ENCODE results near the gene FAM187B.

Gene FAM187B

DNA sequence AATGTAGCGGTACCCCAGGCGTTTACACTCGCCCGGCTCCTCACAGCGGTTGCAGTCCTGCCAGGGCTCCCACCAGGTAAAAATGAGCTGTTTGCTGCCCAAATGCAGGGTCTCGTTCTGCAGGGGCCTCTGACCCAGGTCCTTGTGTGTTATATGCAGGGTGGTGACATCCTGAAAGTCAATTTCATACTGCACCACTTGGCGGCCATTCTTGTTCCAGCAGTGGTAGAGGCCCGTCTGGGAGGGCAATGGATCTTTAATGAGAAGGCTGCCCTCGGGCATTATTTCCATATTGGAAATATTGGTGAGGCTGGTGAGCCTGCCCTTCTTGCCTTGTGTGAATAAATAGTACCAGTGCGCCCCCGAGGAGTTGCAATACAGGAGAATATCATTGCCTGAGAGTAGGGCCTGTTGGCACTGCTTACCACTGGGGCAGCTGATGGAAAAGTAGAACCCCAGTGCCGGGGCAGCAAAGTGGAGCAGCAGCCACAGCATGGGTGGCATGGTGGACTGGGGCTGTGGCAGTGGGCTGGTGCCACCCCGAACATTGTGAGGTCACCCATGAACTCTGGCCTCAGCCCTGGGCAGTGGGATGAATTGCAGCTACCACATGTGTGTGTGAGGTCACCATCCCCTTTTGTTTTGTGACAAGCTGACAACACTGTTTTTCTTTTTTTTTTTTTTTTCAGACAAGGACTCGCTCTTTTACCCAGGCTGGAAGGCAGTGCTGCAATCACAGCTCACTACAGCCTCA lies at the start of gene FAM187B:
Gene FAM187B (minus strand): TSS at position 563 of the 754 bp plus-strand sequence. CDS start 59 bp downstream, at position 504.
- H3K4me3 ChIP-seq (ENCODE audit: low read depth, low read length) = no peak within 1 kb of the TSS

DNA sequence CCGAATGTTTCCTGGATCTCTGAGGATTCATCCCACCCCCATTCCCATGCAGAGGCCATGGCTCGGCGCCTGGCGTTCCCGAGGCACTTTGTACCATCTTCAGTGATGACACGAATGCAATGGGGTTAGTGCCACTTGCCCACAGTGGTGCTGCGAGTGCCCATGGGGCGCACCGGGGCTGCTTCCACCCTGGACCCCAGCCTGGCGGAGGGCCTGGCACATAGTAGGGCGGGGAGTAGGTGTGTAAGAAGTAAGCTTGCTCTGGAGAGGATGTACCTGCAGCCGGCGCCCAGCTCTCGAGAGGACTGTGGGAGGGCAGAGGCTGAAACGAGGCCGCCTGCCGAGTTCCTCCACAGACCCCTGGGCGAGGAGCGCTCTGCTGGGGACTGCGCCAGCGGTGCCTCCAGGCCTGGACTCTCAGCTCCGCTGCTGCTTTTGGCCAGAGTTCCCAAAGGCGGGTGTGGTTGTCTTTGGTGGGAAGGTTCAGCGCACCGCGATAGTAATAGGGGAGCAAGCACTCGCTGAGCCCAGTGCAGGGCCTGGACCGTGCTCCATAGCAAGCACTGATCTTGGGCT lies 48.3 kb upstream of the FAM187B start:
- H3K4me3 ChIP-seq (ENCODE audit: low read depth, low read length) = no peak overlapping the region

DNA sequence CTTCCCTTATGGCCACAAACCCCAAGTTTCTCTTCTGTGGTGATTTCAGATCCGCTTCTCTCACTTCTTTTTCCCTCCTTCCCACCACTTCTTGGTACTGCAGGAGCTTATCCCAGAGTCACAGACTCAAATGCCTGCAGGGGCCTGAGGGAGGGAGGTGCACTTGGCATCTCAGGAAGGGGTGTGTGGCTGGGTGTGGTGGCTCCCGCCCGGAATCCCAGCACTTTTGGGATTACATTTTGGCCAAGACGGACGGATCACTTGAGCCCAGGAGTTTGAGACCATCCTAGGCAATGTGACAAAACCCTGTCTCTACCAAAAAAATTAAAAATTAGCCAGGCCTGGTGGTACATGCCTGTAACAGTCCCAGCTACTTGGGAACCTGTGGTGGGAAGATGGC lies 45.8 kb upstream of the FAM187B start:
- H3K4me3 ChIP-seq (ENCODE audit: low read depth, low read length) = no peak overlapping the region

DNA sequence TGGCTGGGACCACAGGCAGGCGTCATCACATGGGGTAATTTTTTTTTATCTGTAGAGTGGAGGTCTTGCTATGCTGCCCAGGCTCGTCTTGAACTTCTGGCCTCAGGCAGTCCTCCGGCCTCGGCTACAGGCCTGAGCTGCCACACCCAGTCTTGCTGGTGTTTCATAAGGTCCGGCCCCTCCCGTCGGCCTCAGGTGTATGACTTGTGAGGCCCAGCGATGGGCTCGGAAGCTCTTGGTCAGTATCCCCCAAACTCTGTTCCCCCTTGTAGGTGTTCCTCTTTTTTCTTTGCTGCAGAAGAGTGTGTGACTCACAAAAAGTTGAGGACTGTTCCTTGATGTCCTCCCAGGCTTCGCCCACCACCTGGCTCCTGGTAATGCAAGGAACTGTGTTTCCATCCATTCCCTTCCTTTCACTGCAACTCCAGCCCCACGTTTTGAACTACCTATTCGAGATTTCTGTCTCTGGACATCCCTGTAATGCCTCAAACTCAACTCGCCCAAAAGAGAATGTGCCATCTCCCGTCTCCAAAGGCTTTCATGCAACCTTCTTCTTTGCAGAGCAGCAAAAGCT lies 45.2 kb upstream of the FAM187B start:
- no peak overlapping the region for H3K4me3 ChIP-seq (ENCODE audit: low read depth, low read length)

DNA sequence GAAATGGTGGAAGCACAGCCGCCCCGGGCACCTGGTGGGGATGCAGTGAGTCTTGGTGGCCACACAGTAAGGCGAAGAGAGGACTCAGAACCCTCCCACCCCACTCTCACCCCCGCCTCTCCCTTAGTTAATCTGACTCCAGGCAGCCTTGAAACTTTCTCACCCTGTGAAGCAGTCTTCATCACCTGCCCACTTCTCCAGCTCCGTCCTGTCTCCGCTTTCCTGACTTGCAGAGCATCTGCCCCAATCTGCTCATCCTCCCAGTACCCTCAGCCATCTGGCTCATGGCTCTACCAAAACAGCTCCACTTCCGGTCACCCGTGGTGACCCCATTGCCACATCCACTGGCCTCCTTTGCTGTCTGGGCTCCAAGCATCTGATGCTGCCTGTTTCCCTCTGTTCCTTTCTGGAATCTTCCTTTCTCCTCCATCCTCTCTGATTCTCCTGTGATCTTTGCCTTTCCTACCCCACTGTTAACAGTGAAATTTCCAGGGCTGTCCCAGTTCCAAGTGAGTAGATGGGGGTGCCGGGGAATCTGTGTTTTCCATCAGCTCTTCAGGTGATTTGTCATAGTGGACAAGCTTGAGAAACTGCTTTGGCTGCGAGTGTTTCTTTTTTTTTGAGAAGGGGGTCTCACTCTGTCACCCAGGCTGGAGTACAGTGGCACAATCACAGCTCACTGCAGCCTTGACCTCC lies 44.6 kb upstream of the FAM187B start:
- H3K4me3 ChIP-seq (ENCODE audit: low read depth, low read length) = no peak overlapping the region

DNA sequence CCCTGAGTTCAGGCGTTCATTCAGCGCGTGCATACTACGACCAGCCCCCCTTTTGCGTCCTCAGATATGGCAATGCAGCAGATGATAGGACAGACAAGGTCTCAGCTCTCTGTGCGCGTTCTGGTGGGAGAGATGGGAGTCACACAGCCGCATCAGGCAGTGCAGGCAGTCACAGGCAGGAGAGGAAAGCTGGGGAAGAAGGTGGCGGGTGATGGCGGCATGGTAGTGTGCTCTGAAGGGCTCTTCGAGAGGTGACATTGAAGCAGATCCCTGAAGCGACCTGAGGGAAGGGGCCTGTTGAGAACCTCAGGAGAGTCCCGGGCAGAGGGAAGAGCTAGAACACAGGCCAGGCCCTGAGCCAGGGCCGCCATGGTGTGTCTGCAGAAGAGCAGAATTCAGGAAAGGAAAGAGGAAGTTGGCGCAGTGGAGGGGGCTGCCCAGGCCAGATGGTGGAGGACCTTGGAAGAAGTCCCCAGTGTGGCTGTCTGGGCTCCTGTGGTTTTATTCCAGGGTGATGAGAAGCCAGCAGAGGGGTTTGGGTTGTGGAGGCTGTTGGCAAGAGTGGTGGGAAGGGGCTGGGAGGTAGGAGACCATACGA lies 43.7 kb upstream of the FAM187B start:
- no peak overlapping the region for H3K4me3 ChIP-seq (ENCODE audit: low read depth, low read length)

DNA sequence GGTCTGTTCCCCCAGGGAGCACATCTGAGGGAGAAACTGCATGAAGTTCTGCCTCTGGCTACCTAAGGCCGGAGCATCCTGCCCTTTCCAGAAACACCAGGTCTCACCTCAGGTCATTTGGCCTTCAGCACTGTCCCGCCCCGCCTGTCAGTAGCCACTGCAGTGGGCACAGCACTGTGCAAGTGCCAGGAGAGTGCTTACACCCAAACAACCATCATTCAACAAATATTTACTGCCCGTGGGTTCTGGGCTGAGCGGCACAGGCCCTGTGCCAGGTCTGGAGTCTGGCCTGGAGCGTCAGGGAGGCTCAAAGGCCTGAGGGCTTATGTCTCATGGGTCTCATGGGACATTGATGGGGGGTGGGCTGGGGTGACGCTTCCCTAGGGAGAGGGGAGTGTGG lies 43.0 kb upstream of the FAM187B start:
- no peak overlapping the region for H3K4me3 ChIP-seq (ENCODE audit: low read depth, low read length)

DNA sequence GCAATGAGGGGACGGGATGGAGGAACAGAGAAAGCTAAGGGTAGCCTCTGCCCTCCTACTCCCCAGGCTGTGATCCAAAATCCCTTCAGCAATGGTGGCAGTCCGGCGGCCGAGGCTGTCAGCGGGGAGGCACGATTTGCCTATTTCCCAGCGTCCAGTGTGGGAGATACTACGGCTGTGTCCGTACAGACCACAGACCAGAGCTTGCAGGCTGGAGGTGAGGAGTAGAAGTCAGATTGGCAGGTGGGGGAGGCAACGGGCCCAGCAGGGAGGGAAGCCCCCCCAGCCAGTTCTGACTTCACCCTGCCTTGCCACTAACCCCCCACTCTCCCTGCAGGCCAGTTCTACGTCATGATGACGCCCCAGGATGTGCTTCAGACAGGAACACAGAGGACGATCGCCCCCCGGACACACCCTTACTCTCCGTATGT lies 41.9 kb upstream of the FAM187B start:
- no peak overlapping the region for H3K4me3 ChIP-seq (ENCODE audit: low read depth, low read length)

DNA sequence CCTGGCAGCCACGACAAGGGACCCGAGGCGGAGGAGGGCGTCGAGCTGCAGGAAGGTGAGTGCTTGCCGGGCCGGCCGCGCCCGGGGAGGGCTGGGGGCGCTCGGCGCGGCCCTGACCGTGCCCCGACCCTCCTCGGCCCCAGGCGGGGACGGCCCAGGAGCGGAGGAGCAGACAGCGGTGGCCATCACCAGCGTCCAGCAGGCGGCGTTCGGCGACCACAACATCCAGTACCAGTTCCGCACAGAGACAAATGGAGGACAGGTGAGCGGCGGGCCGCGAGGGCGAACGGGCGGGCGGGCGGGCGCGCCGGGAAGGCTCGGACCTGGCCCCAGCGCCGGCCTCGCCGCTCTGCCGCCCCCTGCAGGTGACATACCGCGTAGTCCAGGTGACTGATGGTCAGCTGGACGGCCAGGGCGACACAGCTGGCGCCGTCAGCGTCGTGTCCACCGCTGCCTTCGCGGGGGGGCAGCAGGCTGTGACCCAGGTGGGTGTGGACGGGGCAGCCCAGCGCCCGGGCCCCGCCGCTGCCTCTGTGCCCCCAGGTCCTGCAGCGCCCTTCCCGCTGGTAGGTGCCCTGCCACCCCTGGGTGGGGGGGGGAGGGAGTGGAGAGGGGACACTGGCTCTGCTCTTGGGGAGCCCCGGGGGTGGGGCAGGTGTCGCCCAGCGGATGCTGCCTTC lies 41.0 kb upstream of the FAM187B start:
- H3K4me3 ChIP-seq (ENCODE audit: low read depth, low read length) = peak overlapping the region; percentile 75

DNA sequence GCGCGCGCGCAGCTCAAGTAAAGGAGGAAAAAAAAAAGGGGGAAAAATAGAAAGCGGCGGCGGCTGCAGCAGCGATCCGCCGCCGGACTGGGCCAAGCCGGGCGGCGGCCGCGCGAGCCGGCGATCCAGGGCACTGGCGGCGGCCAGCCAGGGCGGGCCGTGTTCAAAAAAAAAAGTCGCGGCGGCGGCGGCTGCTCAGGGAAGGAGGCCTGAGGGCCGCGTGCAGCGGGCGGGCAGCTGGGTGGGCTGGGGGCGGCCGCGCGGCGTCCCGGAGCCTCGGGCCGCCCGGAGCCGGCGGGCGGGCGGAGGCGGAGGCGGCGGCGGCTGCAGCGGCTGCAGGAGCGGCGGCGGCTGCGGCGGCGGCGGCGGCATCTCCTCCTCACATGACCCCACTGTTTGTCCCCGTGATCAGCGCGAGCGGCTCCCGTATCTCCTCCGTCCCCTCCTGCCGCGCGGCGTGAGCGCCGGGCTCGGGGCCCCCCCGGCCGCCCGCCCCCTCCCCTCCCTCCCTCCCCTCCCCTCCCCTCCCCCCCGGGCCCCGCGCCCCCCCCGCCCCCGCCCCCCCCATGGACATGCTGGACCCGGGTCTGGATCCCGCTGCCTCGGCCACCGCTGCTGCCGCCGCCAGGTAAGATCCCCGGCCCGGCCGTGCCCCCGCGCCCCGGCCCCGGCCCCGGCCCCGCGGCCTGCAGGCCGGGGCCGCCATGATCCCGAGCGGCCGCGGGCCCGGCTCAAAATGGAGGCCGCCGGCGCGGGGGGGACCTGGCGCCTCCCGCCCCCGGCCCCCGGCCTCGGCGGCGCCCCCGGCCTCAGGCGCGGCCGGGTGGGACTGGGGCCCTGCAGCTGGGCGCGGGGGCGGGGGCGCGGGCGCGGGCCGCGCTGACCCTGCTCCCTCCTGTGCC lies 40.2 kb upstream of the FAM187B start, which contains the start of gene USF2:
Gene USF2 (plus strand): TSS at position 427 of the 902 bp plus-strand sequence. CDS start 140 bp downstream, at position 567.
- peak within 1 kb of the TSS; percentile 75 for H3K4me3 ChIP-seq (ENCODE audit: low read depth, low read length)

DNA sequence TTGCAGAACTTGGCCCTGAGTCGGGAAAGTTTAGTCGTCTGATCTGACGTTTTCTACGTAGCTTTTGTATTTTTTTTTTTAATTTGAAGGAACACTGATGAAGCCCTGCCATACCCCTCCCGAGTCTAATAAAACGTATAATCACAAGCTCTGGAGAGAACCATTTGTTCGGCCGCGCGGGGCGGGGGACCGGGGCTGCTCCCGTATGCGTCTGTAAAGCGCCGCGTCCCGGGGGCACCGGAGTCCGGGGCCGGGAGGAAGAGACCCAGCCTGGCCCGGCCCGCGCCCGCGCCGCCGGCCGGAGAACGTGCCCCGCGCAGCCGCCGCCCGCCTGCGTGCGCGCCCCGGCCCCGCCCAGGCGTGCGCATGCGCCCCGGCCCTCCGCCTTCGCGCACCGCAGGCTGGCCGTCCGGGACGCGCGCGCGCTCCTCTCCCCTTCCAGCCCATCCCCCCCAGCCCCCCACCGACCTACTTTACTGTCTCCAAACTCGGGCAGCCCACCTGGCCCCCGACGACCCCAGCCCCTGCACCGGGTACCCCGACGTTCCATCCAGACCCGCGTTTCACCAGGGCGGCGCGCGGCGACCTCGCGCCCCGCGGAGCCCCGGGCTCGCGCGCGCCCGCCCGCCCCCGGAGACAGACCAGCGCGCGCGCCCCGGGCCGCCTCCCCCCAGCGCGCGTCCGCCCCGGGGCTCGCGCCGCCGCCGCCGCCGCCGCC lies 39.4 kb upstream of the FAM187B start:
- H3K4me3 ChIP-seq (ENCODE audit: low read depth, low read length) = peak overlapping the region; percentile 63

DNA sequence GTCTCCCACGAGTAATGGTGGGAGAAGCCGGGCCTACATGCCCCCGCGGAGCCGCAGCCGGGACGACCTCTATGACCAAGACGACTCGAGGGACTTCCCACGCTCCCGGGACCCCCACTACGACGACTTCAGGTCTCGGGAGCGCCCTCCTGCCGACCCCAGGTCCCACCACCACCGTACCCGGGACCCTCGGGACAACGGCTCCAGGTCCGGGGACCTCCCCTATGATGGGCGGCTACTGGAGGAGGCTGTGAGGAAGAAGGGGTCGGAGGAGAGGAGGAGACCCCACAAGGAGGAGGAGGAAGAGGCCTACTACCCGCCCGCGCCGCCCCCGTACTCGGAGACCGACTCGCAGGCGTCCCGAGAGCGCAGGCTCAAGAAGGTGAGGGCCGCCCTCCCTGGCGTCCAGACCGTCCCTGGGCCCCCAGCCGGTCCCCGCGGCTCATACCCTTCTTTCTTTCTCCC lies 38.8 kb upstream of the FAM187B start:
- H3K4me3 ChIP-seq (ENCODE audit: low read depth, low read length) = peak overlapping the region; percentile 63

DNA sequence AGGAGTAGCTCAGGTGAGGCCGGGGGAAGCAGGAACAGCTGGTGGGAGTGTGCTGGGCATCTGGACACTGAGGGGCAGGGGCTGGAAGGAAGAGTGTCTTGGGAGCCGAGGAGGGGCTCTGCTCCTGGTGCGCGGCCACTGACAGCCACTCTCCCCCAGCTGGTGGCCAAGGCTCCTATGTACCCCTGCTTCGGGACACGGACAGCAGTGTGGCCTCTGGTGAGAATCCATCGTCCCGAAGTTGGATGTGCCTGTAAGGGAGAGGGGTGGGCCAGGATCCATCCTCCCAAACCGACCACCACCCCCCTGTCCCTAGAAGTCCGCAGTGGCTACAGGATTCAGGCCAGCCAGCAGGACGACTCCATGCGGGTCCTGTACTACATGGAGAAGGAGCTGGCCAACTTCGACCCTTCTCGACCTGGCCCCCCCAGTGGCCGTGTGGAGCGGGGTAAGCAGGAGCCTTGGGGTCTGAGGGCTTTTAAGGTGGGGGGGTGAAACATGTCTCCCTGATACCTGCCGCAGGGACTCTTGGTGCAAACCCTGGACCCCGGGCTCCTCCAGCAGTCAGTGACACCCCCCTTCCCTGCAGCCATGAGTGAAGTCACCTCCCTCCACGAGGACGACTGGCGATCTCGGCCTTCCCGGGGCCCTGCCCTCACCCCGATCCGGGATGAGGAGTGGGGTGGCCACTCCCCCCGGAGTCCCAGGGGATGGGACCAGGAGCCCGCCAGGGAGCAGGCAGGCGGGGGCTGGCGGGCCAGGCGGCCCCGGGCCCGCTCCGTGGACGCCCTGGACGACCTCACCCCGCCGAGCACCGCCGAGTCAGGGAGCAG lies 38.2 kb upstream of the FAM187B start:
- peak overlapping the region; percentile 63 for H3K4me3 ChIP-seq (ENCODE audit: low read depth, low read length)

DNA sequence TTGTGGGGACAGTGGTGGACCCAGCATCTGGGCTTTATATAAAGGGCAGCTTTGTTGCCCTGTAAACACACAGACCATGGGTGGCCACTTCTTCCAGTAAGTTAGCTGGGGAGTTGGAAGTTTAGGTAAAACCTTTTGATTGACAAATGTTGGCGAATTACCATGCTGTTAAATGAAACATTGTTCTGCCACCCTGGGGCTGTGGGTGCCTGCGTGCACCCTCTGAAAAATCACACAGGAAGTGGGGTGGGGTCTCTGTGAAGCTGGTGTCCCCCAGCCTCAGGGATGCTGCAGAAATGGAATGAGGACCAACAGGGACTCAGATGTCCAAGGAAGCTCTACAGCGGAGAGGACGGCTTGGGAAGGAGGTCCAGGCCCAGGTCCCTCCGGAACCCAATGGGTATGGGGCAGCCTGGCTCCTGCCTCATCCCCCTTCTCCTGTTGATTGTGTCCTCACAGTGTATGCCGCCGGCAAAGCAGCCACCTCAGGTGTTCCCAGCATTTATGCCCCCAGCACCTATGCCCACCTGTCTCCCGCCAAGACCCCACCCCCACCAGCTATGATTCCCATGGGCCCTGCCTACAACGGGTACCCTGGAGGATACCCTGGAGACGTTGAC lies 37.5 kb upstream of the FAM187B start:
- no peak overlapping the region for H3K4me3 ChIP-seq (ENCODE audit: low read depth, low read length)

DNA sequence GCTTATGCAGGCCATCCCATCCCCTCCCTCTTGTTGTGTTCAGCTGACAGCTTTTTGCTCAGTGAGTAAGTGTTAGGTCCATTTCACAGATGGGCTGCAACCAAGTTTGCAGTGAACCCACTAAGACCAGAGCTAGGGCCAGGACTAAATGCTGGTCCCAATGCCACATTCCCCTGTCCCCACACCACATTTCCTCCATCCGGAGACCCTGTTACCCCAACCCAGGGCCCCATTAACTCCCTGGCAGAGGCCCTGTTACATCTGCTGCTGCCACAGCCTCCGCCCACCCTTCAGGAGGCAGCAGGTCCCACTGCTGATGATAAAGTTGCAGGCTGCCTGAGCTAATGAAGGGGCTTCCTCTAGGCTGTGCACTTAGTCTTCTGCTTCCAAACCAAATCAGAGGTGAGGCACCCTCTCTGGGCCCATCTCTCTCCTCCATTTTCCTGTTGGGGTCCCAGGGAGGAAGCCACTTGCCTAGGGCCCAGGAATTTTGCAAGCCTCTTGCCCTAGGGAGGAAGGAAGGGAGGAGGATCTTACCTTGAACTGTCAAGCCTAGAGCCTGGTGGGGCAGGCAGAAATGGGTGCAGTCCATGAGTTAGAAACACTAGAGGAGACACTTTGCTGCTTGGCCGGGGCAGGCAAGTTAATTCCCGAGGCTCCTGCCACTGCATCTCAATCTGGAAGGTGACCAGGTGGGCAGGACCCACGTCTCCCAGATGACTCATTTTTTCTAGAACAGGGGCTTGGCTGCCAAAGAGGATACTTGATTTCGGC lies 36.8 kb upstream of the FAM187B start:
- no peak overlapping the region for H3K4me3 ChIP-seq (ENCODE audit: low read depth, low read length)

DNA sequence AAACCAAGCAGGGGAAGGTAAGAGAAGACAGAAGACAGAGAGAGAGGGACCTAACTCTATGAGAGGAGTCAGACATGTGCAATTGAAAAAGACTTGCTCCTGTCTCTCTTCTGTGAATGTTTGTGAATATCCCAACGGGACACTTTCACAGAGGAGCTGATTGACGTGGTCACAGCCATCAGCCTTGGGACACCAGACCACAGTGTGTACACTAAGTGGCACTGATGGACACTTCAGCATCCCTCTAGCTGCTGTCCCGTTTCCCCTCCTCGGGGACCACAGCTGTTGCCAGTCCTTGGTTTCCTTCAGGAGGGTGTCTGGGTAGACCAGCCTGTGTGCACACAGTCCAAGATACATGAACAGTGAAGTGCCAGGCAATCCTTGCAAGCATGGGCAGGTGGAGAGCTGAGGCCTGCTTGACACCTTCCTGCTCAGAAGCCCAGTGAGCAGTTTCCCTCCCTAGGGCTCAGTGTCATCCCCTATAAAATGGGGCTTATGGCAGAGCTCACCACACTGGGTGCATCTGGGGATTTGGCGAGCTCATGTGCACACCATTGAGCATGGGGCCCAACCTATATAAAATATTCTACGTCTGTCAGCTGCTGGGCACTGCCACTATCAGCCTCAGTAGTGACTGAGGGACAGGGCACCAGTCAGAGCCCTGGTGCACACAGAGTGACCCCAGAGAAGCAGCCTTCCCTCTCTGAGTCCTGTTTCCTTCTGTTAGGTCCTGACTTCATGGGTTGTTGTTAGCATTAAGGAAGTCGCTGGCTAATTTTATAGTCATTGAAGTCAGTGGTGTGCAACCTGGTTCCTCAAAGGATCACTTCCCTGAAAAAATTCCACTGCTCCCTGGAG lies 36.0 kb upstream of the FAM187B start:
- no peak overlapping the region for H3K4me3 ChIP-seq (ENCODE audit: low read depth, low read length)
